Measurements from ENCODE around the gene SERPINB2. TPM values are rescaled to one million over a fixed set of nuclear protein-coding genes. Genes with fewer than 3 reads are reported as not detected.

The SERPINB2 gene
- total and polyA plus RNA-seq, 12 donors = 0.17 to 1.3 (median 0.33) TPM; not detected in 8

DNA sequence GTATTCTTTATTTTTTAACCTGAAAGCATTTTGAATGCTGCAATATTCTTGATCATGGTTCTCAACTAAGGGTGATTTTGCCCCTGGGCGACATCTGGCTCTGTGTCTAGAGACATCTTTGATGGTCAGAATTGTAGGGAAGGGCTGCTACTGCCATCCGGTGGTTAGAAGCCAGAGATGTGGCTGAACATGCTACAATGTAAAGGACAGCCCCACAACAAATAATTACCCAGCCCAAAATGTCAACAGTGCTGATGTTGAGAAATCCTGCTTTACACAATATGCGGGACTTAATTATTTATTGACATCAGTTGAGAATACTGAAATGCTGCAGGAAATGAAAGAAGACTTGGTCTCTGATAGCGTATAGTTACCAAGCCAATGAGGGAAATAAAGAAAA, 37.5 kb upstream of the SERPINB2 start:
- Histone ChIP-seq H3K27me3 (no peaks in the 10 kb centered on the region), H3K4me1 (replicated peaks in 1 of 2) (no peaks in the 10 kb centered on the region), H3K36me3 (replicated peaks in 1 of 2) (no peaks in the 10 kb centered on the region), H3K9me3 (replicated peaks in 1 of 3) (no peaks in the 10 kb centered on the region), H3K27ac (no peak overlapping the region), H3K4me3 (no peak overlapping the region)
- TF ChIP-seq CTCF (IDR thresholded peaks at IDR 0.05) (no peak), POLR2A (IDR thresholded peaks at IDR 0.05) (no peak)
- no peak for DNase-seq
- 35 to 55% (median 42%) methylated on average over 4 of the region's 4 CpGs for WGBS, 4 donors
- intact Hi-C loops (cut with DNase I) = no loop called here

GRCh38 chr18:63850636-63851035, 36.9 kb upstream of the SERPINB2 start:
- intact Hi-C loops (cut with DNase I) = no loop called here
- 67 to 75% (median 71%) methylated on average over 2 of the region's 2 CpGs for WGBS, 4 donors
- Histone ChIP-seq H3K9me3 (replicated peaks in 1 of 3) (no peaks in the 10 kb centered on the region), H3K36me3 (replicated peaks in 1 of 2) (no peaks in the 10 kb centered on the region), H3K4me3 (no peak overlapping the region), H3K27ac (no peak overlapping the region), H3K4me1 (replicated peaks in 1 of 2) (no peaks in the 10 kb centered on the region), H3K27me3 (no peaks in the 10 kb centered on the region)
- no peak for TF ChIP-seq CTCF (IDR thresholded peaks at IDR 0.05)
- no peak for TF ChIP-seq POLR2A (IDR thresholded peaks at IDR 0.05)
- no peak for DNase-seq

DNA sequence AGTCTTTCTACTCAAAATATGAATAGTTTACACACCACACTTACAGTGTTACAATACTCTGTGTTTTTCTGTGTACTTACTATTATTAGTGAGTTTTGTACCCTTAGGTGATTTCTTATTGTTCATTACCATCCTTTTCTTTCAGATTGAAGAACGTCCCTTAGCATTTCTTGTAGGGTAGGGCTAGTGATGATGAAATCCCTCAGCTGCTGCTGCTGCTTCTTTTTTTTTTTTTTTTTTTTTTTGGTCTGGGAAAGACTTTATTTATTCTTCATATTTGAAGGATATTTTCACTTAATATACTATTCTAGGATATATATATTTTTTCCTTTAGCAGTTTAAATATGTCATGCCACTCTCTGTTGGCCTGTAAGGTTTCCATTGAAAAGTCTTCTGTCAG, 29.0 kb upstream of the SERPINB2 start:
- TF ChIP-seq POLR2A (IDR thresholded peaks at IDR 0.05) (no peak), CTCF (IDR thresholded peaks at IDR 0.05) (no peak)

GRCh38 chr18:63859781-63860475, 27.6 kb upstream of the SERPINB2 start:
- TF ChIP-seq CTCF (IDR thresholded peaks at IDR 0.05) (no peak), POLR2A (IDR thresholded peaks at IDR 0.05) (no peak)
- intact Hi-C loops (cut with DNase I) = no loop called here
- no peak for DNase-seq
- Histone ChIP-seq H3K27ac (no peak overlapping the region), H3K9me3 (replicated peaks in 1 of 3) (no peaks in the 10 kb centered on the region), H3K4me1 (replicated peaks in 1 of 2) (no peaks in the 10 kb centered on the region), H3K27me3 (no peaks in the 10 kb centered on the region), H3K4me3 (no peak overlapping the region), H3K36me3 (replicated peaks in 1 of 2) (no peaks in the 10 kb centered on the region)
- WGBS, 4 donors = 63 to 84% (median 74%) methylated on average over 2 of the region's 2 CpGs

More for the DNA sequence above, 29.0 kb upstream of the SERPINB2 start:
- H3K27me3 ChIP-seq = no peaks in the 10 kb centered on the region
- no peak overlapping the region for H3K4me3 ChIP-seq
- H3K27ac ChIP-seq = no peak overlapping the region
- no peaks in the 10 kb centered on the region for H3K36me3 ChIP-seq (replicated peaks in 1 of 2)
- DNase-seq = no peak
- H3K4me1 ChIP-seq (replicated peaks in 1 of 2) = no peaks in the 10 kb centered on the region
- 32 to 52% (median 39%) methylated on average over 1 of the region's 1 CpG for WGBS, 4 donors
- intact Hi-C loops (cut with DNase I) = no loop called here
- no peaks in the 10 kb centered on the region for H3K9me3 ChIP-seq (replicated peaks in 1 of 3)

Measured in adrenal gland (tissue), 12 donors.